ENCODE results near the gene MAP3K14. TPM values are rescaled to one million over a fixed set of nuclear protein-coding genes. Genes with fewer than 3 reads are reported as not detected.

MAP3K14 gene
- polyA plus RNA-seq, 3 donors: 1.4 to 29.9 (median 3.8) TPM

DNA sequence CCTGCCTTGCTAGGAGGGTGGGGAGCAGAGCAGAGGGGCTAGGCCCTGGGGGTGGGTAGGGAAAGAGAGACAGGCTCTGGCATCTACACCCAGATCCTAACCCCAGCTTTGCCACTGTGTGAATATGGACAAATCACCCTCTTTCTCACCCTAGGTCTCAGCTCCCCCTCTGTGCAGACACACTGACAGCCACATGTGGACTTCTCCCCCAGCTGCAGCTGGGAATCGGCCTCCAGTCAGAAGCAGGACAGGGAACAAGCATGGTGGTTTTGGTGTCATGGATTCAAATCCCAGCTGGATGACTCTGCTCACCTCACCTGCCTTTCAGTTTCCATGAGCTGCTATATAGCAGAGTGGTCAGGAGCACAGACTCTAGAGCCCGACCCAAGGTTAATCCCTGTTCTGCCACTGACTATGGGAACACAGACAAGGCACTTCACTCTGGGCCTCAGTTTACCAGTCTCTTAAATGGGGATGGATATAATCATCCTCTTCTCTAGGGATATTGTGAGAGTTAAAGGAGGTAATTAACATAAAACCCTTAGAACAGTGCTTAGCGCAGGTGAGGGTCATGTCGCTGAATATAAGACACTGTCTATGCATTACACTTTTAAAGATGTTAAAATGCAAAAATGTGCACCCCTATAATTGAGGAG lies 26.2 kb upstream of the MAP3K14 start:
- H3K27me3 Mint-ChIP-seq (ENCODE audit: low read depth in 3 of 3): peaks cover 0 to 4% (median 3%) of the 10 kb centered on the region in 3 donors
- no peak overlapping the region for H3K9ac ChIP-seq (ENCODE audit: insufficient read depth, low read length, poor library complexity, severe bottlenecking)

DNA sequence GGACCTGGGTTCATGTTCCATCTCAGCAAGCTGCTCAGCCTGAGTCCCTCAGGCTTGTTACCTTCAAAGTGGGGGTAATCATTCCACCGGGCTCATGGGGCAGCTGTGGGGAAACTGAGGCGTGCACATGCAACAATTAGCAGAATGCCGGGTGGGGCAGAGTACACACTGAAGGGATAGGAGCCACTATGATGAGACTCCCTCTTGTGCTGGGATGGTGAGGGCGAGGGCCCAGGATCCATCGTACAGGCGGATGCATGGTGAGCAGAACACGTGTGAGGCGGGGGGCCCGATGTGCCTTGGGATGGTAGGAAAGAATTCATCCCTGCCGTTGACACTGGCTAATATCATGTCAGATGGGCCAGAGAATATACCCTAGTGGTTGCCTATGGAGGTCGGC lies 25.5 kb upstream of the MAP3K14 start:
- Histone ChIP-seq H3K36me3 (replicated peaks in 1 of 2; ENCODE audit: control insufficient read depth in 1 of 2, insufficient read depth in 2 of 2, low read length in 2 of 2) (no peaks in the 10 kb centered on the region), H3K9ac (ENCODE audit: insufficient read depth, low read length, poor library complexity, severe bottlenecking) (no peak overlapping the region), H2AFZ (ENCODE audit: insufficient read depth, low read depth, low read length, poor library complexity, severe bottlenecking) (no peak overlapping the region), H3K79me2 (ENCODE audit: insufficient read depth, low read length) (no peaks in the 10 kb centered on the region), H3K4me2 (replicated peaks; ENCODE audit: extremely low read depth, low read length, poor library complexity, severe bottlenecking) (no peak overlapping the region), H4K20me1 (ENCODE audit: insufficient read depth, low read length) (no peaks in the 10 kb centered on the region), H3K9me3 (replicated peaks in 1 of 2; ENCODE audit: control insufficient read depth in 1 of 2, insufficient read depth in 1 of 2, low read length in 2 of 2) (no peaks in the 10 kb centered on the region), H3K27ac (ENCODE audit: low read depth in 1 of 2, low read length in 2 of 2) (no peak overlapping the region), H3K4me1 (ENCODE audit: control insufficient read depth in 1 of 2, insufficient read depth in 2 of 2, low read length in 2 of 2) (peaks cover 10 to 11% of the 10 kb centered on the region in 2 donors), H3K4me3 (replicated peaks in 1 of 3; ENCODE audit: low read depth in 2 of 3, low read length in 3 of 3) (no peak overlapping the region), H3K27me3 (ENCODE audit: control insufficient read depth in 2 of 2, insufficient read depth in 2 of 2, low read length in 2 of 2) (no peaks in the 10 kb centered on the region)
- intact Hi-C loops (cut with micrococcal nuclease): no loop called here
- TF ChIP-seq, protein P1, sequence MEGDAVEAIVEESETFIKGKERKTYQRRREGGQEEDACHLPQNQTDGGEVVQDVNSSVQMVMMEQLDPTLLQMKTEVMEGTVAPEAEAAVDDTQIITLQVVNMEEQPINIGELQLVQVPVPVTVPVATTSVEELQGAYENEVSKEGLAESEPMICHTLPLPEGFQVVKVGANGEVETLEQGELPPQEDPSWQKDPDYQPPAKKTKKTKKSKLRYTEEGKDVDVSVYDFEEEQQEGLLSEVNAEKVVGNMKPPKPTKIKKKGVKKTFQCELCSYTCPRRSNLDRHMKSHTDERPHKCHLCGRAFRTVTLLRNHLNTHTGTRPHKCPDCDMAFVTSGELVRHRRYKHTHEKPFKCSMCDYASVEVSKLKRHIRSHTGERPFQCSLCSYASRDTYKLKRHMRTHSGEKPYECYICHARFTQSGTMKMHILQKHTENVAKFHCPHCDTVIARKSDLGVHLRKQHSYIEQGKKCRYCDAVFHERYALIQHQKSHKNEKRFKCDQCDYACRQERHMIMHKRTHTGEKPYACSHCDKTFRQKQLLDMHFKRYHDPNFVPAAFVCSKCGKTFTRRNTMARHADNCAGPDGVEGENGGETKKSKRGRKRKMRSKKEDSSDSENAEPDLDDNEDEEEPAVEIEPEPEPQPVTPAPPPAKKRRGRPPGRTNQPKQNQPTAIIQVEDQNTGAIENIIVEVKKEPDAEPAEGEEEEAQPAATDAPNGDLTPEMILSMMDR (IDR thresholded peaks at IDR 0.05): no peak
- H3K27ac Mint-ChIP-seq: peak overlapping the region in 1 of 7 donors; percentile 77
- peaks cover 0 to 4% (median 3%) of the 10 kb centered on the region in 3 donors for H3K27me3 Mint-ChIP-seq (ENCODE audit: low read depth in 3 of 3)
- no peaks in the 10 kb centered on the region for H3K9me3 Mint-ChIP-seq
- no peak for DNase-seq
- no peak overlapping the region for H3K4me3 Mint-ChIP-seq
- WGBS (ENCODE audit: insufficient coverage): 98% methylated on average over 10 of the region's 11 CpGs
- H3K4me1 Mint-ChIP-seq: peaks cover 14% of the 10 kb centered on the region
- H3K36me3 Mint-ChIP-seq: no peaks in the 10 kb centered on the region

More for the DNA sequence above, 26.2 kb upstream of the MAP3K14 start:
- H3K4me1 Mint-ChIP-seq: peaks cover 16% of the 10 kb centered on the region
- no peak overlapping the region for H3K4me3 Mint-ChIP-seq
- Histone ChIP-seq H3K4me2 (replicated peaks; ENCODE audit: extremely low read depth, low read length, poor library complexity, severe bottlenecking) (no peak overlapping the region), H3K36me3 (replicated peaks in 1 of 2; ENCODE audit: control insufficient read depth in 1 of 2, insufficient read depth in 2 of 2, low read length in 2 of 2) (no peaks in the 10 kb centered on the region), H3K27me3 (ENCODE audit: control insufficient read depth in 2 of 2, insufficient read depth in 2 of 2, low read length in 2 of 2) (no peaks in the 10 kb centered on the region), H3K27ac (ENCODE audit: low read depth in 1 of 2, low read length in 2 of 2) (no peak overlapping the region), H3K4me3 (replicated peaks in 1 of 3; ENCODE audit: low read depth in 2 of 3, low read length in 3 of 3) (no peak overlapping the region), H3K9me3 (replicated peaks in 1 of 2; ENCODE audit: control insufficient read depth in 1 of 2, insufficient read depth in 1 of 2, low read length in 2 of 2) (no peaks in the 10 kb centered on the region), H3K4me1 (ENCODE audit: control insufficient read depth in 1 of 2, insufficient read depth in 2 of 2, low read length in 2 of 2) (peaks cover 10 to 15% of the 10 kb centered on the region in 2 donors), H3K79me2 (ENCODE audit: insufficient read depth, low read length) (no peaks in the 10 kb centered on the region), H4K20me1 (ENCODE audit: insufficient read depth, low read length) (no peaks in the 10 kb centered on the region), H2AFZ (ENCODE audit: insufficient read depth, low read depth, low read length, poor library complexity, severe bottlenecking) (no peak overlapping the region)
- intact Hi-C loops (cut with micrococcal nuclease): no loop called here
- H3K27ac Mint-ChIP-seq: peak overlapping the region in 1 of 7 donors; percentile 77
- WGBS (ENCODE audit: insufficient coverage): 100% methylated on average over 1 of the region's 4 CpGs
- TF ChIP-seq, protein P1 (IDR thresholded peaks at IDR 0.05): no peak
- no peak for DNase-seq
- no peaks in the 10 kb centered on the region for H3K36me3 Mint-ChIP-seq
- no peaks in the 10 kb centered on the region for H3K9me3 Mint-ChIP-seq
